ENCODE data around the gene UBE2D1.

GRCh38 chr10:58360412-58361004, 25.7 kb downstream of the UBE2D1 start:
- TF ChIP-seq, protein P1, sequence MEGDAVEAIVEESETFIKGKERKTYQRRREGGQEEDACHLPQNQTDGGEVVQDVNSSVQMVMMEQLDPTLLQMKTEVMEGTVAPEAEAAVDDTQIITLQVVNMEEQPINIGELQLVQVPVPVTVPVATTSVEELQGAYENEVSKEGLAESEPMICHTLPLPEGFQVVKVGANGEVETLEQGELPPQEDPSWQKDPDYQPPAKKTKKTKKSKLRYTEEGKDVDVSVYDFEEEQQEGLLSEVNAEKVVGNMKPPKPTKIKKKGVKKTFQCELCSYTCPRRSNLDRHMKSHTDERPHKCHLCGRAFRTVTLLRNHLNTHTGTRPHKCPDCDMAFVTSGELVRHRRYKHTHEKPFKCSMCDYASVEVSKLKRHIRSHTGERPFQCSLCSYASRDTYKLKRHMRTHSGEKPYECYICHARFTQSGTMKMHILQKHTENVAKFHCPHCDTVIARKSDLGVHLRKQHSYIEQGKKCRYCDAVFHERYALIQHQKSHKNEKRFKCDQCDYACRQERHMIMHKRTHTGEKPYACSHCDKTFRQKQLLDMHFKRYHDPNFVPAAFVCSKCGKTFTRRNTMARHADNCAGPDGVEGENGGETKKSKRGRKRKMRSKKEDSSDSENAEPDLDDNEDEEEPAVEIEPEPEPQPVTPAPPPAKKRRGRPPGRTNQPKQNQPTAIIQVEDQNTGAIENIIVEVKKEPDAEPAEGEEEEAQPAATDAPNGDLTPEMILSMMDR (IDR thresholded peaks at IDR 0.05), result no peak
- no peak for TF ChIP-seq POLR2A (IDR thresholded peaks at IDR 0.05)

All from right lobe of liver (tissue), 4 donors.